ENCODE results near the gene DOCK3.

The DOCK3 gene

GRCh38 chr3:51392355-51393133 is 717.8 kb downstream of the DOCK3 start:
- DNase-seq = no peak

DNA sequence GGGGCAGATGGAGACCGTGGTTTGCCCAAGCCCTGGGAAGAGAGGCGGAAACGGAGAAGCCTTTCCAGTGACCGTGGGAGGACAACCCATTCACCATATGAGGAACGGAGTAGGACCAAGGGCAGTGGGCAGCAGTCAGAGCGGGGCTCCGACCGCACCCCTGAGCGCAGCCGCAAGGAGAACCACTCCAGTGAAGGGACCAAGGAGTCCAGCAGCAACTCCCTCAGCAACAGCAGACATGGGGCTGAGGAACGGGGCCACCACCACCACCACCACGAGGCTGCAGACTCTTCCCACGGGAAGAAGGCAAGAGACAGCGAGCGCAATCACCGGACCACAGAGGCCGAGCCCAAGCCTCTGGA is 718.4 kb downstream of the DOCK3 start:
- DNase-seq = no peak

DNA sequence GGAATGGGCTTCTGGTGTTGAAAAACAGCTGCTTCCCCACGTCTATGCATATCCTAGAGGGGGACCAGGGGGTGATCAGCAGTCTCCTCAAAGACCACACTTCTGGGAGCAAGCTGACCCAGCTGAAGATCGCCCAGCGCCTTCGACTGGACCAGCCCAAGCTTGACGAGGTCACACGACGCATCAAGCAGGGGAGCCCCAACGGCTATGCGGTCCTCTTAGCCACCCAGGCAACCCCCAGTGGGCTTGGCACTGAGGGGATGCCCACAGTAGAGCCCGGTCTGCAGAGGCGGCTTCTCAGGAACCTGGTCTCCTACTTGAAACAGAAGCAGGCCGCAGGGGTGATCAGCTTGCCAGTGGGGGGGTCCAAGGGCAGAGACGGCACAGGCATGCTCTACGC is 718.8 kb downstream of the DOCK3 start:
- no peak for DNase-seq

GRCh38 chr3:51394541-51394940 is 719.8 kb downstream of the DOCK3 start:
- no peak for DNase-seq

DNA sequence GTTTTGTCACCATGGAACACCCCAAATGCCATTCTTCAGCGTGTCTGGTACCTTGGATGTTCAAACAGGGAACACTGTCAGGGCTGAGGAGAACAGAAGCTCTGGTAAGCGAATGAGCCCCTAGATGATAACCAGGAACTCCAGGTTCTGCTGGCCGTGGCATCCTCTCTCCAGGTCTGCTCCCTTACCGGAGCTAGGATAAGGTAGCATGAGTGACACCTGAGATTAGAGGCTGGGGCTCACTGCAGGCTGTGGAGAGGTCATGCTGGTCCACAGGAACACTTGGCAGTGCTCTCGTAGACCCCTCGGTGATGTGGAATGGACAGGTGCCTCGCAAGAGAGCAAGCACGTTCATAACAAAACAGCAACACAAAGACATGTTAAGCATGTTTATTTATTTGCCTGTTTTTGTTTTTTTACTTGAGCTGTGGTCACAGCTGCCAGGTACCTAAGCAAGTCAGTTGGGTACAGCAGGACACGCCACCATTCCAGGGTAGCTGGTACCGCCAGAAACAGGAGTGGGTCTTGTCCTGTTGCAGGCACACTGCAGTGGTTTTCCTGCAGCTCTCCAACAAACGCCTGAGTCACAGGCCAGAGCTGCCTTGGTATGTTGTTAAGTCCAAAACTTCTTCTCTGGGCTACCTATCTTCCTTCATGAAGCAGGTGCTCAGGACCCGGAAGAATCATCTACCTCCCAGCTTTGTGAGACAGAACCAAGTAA is 720.9 kb downstream of the DOCK3 start:
- no peak for DNase-seq

- DNase-seq = no peak
Measured at GRCh38 chr3:51396401-51396800, 721.7 kb downstream of the DOCK3 start.

GRCh38 chr3:51397392-51397791 is 722.7 kb downstream of the DOCK3 start:
- DNase-seq = no peak

- no peak for DNase-seq
Measured at GRCh38 chr3:51398595-51399310, 724.0 kb downstream of the DOCK3 start.

GRCh38 chr3:51400166-51400565 is 725.4 kb downstream of the DOCK3 start:
- no peak for DNase-seq

DNA sequence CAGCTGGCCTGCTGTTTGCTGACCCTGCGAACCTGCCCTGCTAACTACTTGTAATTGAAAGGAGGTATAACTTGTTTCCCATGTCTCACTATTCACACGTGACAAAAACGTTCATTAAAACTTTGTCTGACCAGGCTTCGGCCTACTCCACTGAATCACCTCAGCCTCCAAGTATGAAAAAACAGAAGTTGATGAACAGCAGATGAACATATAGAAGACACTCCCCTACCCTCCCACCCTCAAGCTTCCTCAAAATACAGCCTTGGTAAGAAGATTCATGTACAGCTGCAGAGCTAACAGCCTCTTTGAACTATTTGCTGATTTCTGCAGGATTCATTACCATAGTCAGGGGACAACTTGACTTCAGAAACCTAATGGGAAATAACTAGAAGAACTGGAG is 727.0 kb downstream of the DOCK3 start:
- no peak for DNase-seq

DNA sequence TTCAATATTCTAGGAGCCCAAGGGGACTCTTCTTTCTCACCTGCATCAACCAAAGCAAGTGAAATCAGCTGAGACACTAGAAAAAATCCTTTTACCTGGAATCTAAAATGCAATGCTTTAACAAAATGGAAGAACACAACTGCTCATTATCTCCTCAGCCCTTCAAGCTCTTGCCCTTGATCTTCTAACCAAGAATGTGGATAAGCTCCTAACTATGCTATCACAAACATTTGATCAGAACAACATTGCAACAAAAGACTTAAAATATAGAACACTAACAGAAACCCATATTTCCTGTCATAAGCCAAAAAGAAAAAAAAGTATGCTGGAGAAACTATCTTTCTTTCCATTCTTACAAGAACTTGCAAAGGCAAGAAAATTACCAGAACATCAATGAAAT is 728.9 kb downstream of the DOCK3 start:
- no peak for DNase-seq

- no peak for DNase-seq
Measured at GRCh38 chr3:51408021-51408420, 733.3 kb downstream of the DOCK3 start.

GRCh38 chr3:51408813-51409212 is 734.1 kb downstream of the DOCK3 start:
- no peak for DNase-seq

DNA sequence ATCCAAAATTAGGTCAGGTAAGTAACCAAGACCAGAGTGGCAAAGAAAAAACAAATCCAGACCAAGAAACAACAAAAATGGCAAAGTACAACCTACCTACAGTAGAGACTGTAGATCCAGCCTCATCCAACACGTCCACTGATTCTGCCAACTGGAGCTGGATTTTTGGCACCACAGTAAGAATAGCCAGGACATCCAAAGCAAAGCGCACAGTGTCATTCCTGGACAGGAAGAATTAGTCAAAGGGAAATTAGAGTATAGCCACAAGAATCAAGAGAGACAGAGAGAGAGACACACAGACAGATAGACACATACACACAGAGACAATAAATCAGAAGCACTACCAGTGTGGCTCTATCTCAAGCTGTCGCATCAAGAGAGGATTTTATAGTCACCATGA is 747.5 kb downstream of the DOCK3 start:
- no peak for DNase-seq

- DNase-seq = no peak
Measured at GRCh38 chr3:51426921-51427320, 752.2 kb downstream of the DOCK3 start.

GRCh38 chr3:51429138-51429537 is 754.4 kb downstream of the DOCK3 start:
- DNase-seq = no peak

Data from activated T-cell treated with anti-CD3 and anti-CD28 coated beads, Interleukin-2, amount 50 U/mL, for 1 hour (primary cell).